SK-N-SH treated with all-trans-retinoic acid at 6 μM for 48 hours (cell line): ENCODE results near the gene NAALADL2.

Source experiments
- ATAC-seq: fragments of 200-7000 bp; cut with Tn5 transposase; 3 replicates; pipeline ENCODE4 v1.9.1; 2020; ENCODE audit warnings: mild to moderate bottlenecking, moderate library complexity
- ARNTL ChIP-seq: fragments of 450-650 bp; formaldehyde crosslinking; IDR thresholded peaks from 2 replicates; pipeline ENCODE4 v1.5.0; 2020; ENCODE audit warnings: low read depth, mild to moderate bottlenecking, moderate library complexity, borderline replicate concordance
- BACH2 ChIP-seq: fragments of 250-450 bp; sonication (Bioruptor Pico); IDR thresholded peaks from 2 replicates; pipeline ENCODE4 v1.9.0; 2021; ENCODE audit warnings: mild to moderate bottlenecking, borderline replicate concordance
- CREB5 ChIP-seq: fragments of 250-450 bp; sonication (Bioruptor Pico); IDR thresholded peaks from 2 replicates; pipeline ENCODE4 v1.5.1; 2020; ENCODE audit warnings: low read depth, mild to moderate bottlenecking, moderate library complexity
- CSDC2 ChIP-seq: fragments of 250-450 bp; sonication (Bioruptor Pico); IDR thresholded peaks from 2 replicates; pipeline ENCODE4 v1.5.0; 2020; ENCODE audit warnings: mild to moderate bottlenecking, moderate library complexity
- ESRRG ChIP-seq: fragments of 250-450 bp; sonication (Bioruptor Pico); IDR thresholded peaks from 2 replicates; pipeline ENCODE4 v1.6.1; 2021; ENCODE audit warnings: mild to moderate bottlenecking
- GLIS3 ChIP-seq: fragments of 250-450 bp; sonication (Bioruptor Pico); IDR thresholded peaks from 2 replicates; pipeline ENCODE4 v1.5.0; 2020; ENCODE audit warnings: mild to moderate bottlenecking, moderate library complexity
- ISL1 ChIP-seq: fragments of 250-450 bp; sonication (Bioruptor Pico); IDR thresholded peaks from 2 replicates; pipeline ENCODE4 v2.1.2; 2022; ENCODE audit warnings: mild to moderate bottlenecking, moderate library complexity
- OSR1 ChIP-seq: fragments of 250-450 bp; sonication (Bioruptor Pico); IDR thresholded peaks from 2 replicates; pipeline ENCODE4 v1.8.0; 2022; ENCODE audit warnings: moderate library complexity, mild to moderate bottlenecking, inconsistent platforms
- PATZ1 ChIP-seq: fragments of 250-450 bp; sonication (Bioruptor Pico); IDR thresholded peaks from 2 replicates; pipeline ENCODE4 v1.8.0; 2020; ENCODE audit warnings: mild to moderate bottlenecking, moderate library complexity, borderline replicate concordance
- POU6F1 ChIP-seq: fragments of 250-450 bp; sonication (Bioruptor Pico); IDR thresholded peaks from 2 replicates; pipeline ENCODE4 v1.8.0; 2021; ENCODE audit warnings: low read depth, mild to moderate bottlenecking, moderate library complexity, borderline replicate concordance
- PPARA ChIP-seq: fragments of 250-450 bp; sonication (Bioruptor Pico); IDR thresholded peaks from 2 replicates; pipeline ENCODE4 v1.5.0; 2020; ENCODE audit warnings: mild to moderate bottlenecking, borderline replicate concordance
- RARB ChIP-seq: fragments of 250-450 bp; sonication (Bioruptor Pico); IDR thresholded peaks from 2 replicates; pipeline ENCODE4 v1.8.0; 2021; ENCODE audit warnings: mild to moderate bottlenecking, moderate library complexity
- SNAI2 ChIP-seq: fragments of 250-450 bp; sonication (Bioruptor Pico); IDR thresholded peaks from 2 replicates; pipeline ENCODE4 v1.5.0; 2020; ENCODE audit warnings: mild to moderate bottlenecking, moderate library complexity
- TCF4 ChIP-seq: fragments of 250-450 bp; sonication (Bioruptor Pico); IDR thresholded peaks from 2 replicates; pipeline ENCODE4 v1.8.0; 2021; ENCODE audit warnings: mild to moderate bottlenecking, moderate library complexity, borderline replicate concordance
- TOX ChIP-seq: fragments of 250-450 bp; sonication (Bioruptor Pico); IDR thresholded peaks from 2 replicates; pipeline ENCODE4 v1.8.0; 2021; ENCODE audit warnings: mild to moderate bottlenecking, moderate library complexity, borderline replicate concordance
- ZC3H10 ChIP-seq: fragments of 250-450 bp; sonication (Bioruptor Pico); IDR thresholded peaks from 2 replicates; pipeline ENCODE4 v1.5.1; 2021; ENCODE audit warnings: mild to moderate bottlenecking, moderate library complexity
- ZFP3 ChIP-seq: fragments of 250-450 bp; sonication (Bioruptor Pico); IDR thresholded peaks from 2 replicates; pipeline ENCODE4 v1.5.0; 2020; ENCODE audit warnings: mild to moderate bottlenecking, moderate library complexity
- ZFP30 ChIP-seq: fragments of 450-650 bp; formaldehyde crosslinking; IDR thresholded peaks from 2 replicates; pipeline ENCODE4 v1.5.0; 2022; ENCODE audit warnings: mild to moderate bottlenecking, moderate library complexity
- ZNF565 ChIP-seq: fragments of 450-650 bp; formaldehyde crosslinking; conservative IDR thresholded peaks from 2 replicates; pipeline ENCODE4 v1.5.0; 2020; ENCODE audit warnings: low read depth, mild to moderate bottlenecking, moderate library complexity
- ZNF70 ChIP-seq: fragments of 450-650 bp; formaldehyde crosslinking; IDR thresholded peaks from 2 replicates; pipeline ENCODE4 v1.5.0; 2020; ENCODE audit warnings: mild to moderate bottlenecking, moderate library complexity
- ZNF8 ChIP-seq: fragments of 450-650 bp; formaldehyde crosslinking; IDR thresholded peaks from 2 replicates; pipeline ENCODE4 v1.5.0; 2020; ENCODE audit warnings: mild to moderate bottlenecking, moderate library complexity
- TF ChIP-seq, protein P1 (sequence below): fragments of 250-450 bp; sonication (Bioruptor Pico); IDR thresholded peaks from 2 replicates; pipeline ENCODE4 v1.5.0; 2020; ENCODE audit warnings: mild to moderate bottlenecking, moderate library complexity

Gene NAALADL2

GRCh38 chr3:174859114-174859735 lies at the start of gene NAALADL2:
Gene NAALADL2, plus strand, starts transcription at chr3:174859334.
- ATAC-seq = no peak
- TF ChIP-seq RARB (CRISPR knock-in tag) (no peak), ZFP3 (CRISPR knock-in tag) (no peak), BACH2 (CRISPR knock-in tag) (no peak), OSR1 (CRISPR knock-in tag) (no peak), CSDC2 (no peak), GLIS3 (CRISPR knock-in tag) (no peak), ISL1 (CRISPR knock-in tag) (no peak), ARNTL (no peak), ZC3H10 (CRISPR knock-in tag) (no peak), TCF4 (no peak), TOX (CRISPR knock-in tag) (no peak)

DNA sequence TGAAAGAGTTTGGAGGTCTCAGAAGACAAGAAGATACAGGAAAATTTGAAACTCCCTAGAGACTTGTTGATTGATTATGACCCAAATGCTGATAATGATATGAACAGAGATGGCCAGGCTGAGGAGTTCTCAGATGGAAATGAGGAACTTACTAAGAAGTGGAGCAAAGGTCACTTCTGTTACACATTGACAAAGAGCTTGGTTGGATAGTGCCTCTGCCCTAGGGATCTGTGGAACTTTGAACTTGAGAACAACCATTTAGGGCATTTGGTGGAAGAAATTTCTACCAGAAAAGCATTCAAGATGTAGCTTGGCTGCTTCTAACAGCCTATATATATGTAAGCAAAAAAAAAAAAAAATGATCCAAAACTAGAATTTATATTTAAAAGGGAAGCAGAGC lies 48.9 kb upstream of the NAALADL2 start:
- TF ChIP-seq ARNTL = no peak
- TF ChIP-seq ZNF565 (CRISPR knock-in tag) = no peak
- no peak for TF ChIP-seq RARB (CRISPR knock-in tag)
- no peak for TF ChIP-seq POU6F1 (CRISPR knock-in tag)
- no peak for TF ChIP-seq CSDC2
- no peak for TF ChIP-seq PATZ1 (CRISPR knock-in tag)
- TF ChIP-seq ZFP3 (CRISPR knock-in tag) = no peak
- no peak for TF ChIP-seq ZC3H10 (CRISPR knock-in tag)
- TF ChIP-seq ZNF70 (CRISPR knock-in tag) = no peak
- TF ChIP-seq ZFP30 (CRISPR knock-in tag) = no peak
- no peak for TF ChIP-seq ZNF8 (CRISPR knock-in tag)
- TF ChIP-seq PPARA (CRISPR knock-in tag) = no peak
- TF ChIP-seq SNAI2 = no peak
- no peak for ATAC-seq

- ATAC-seq = no peak
- TF ChIP-seq ZNF8 (CRISPR knock-in tag) (no peak), BACH2 (CRISPR knock-in tag) (no peak), GLIS3 (CRISPR knock-in tag) (no peak)
These were observed 46.8 kb upstream of the NAALADL2 start for GRCh38 chr3:174812172-174812862.

DNA sequence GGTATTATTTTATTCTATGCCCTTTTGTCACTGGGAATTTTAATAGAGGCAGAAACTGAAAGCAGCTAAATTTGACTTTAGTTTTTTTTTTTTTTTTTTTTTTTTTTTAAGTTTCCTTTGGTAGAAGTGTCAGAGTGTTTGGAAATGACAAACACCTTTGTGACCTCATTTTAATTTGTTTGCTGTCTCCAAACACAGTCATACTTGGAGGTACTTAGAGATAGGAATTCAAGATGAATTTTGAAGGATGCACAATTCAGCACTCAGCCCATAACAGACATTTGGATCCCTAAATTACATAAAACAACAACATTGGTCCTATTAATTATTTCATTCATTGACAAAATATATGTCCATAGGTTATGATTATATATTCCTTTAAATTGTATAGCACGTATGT lies 43.4 kb upstream of the NAALADL2 start:
- TF ChIP-seq OSR1 (CRISPR knock-in tag) = no peak
- no peak for TF ChIP-seq ESRRG (CRISPR knock-in tag)
- TF ChIP-seq ZNF565 (CRISPR knock-in tag) = no peak
- TF ChIP-seq TCF4 = no peak
- no peak for TF ChIP-seq ZFP30 (CRISPR knock-in tag)
- TF ChIP-seq ARNTL = no peak
- TF ChIP-seq GLIS3 (CRISPR knock-in tag) = no peak
- no peak for ATAC-seq

DNA sequence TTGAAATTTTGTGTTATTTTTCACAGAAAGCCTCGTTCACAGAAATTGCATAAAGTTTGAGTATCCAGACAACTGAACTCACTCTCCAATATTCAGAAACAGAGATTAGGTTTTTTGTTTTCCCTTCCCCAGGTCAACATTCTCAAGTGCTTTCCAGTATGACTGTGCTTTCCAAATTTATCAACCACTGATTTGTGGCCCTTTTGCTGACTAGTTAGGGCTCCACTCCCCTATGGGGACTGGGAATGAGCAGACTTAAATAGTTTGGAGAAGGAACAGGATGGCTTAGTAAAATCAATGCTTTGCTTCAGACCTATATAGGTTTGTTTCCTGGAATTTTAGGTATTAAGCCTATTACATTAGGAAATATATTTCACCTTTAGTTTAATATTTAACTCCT lies 38.2 kb upstream of the NAALADL2 start:
- no peak for ATAC-seq
- TF ChIP-seq CREB5 (CRISPR knock-in tag) (no peak), ARNTL (no peak), RARB (CRISPR knock-in tag) (no peak), TOX (CRISPR knock-in tag) (no peak), BACH2 (CRISPR knock-in tag) (no peak), GLIS3 (CRISPR knock-in tag) (no peak), ZFP30 (CRISPR knock-in tag) (no peak), ZFP3 (CRISPR knock-in tag) (no peak), ESRRG (CRISPR knock-in tag) (no peak), ZNF70 (CRISPR knock-in tag) (no peak), OSR1 (CRISPR knock-in tag) (no peak)
- TF ChIP-seq, protein P1, sequence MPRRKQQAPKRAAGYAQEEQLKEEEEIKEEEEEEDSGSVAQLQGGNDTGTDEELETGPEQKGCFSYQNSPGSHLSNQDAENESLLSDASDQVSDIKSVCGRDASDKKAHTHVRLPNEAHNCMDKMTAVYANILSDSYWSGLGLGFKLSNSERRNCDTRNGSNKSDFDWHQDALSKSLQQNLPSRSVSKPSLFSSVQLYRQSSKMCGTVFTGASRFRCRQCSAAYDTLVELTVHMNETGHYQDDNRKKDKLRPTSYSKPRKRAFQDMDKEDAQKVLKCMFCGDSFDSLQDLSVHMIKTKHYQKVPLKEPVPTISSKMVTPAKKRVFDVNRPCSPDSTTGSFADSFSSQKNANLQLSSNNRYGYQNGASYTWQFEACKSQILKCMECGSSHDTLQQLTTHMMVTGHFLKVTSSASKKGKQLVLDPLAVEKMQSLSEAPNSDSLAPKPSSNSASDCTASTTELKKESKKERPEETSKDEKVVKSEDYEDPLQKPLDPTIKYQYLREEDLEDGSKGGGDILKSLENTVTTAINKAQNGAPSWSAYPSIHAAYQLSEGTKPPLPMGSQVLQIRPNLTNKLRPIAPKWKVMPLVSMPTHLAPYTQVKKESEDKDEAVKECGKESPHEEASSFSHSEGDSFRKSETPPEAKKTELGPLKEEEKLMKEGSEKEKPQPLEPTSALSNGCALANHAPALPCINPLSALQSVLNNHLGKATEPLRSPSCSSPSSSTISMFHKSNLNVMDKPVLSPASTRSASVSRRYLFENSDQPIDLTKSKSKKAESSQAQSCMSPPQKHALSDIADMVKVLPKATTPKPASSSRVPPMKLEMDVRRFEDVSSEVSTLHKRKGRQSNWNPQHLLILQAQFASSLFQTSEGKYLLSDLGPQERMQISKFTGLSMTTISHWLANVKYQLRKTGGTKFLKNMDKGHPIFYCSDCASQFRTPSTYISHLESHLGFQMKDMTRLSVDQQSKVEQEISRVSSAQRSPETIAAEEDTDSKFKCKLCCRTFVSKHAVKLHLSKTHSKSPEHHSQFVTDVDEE = no peak
